Measurements from ENCODE around the gene PLXNB1.

DNA sequence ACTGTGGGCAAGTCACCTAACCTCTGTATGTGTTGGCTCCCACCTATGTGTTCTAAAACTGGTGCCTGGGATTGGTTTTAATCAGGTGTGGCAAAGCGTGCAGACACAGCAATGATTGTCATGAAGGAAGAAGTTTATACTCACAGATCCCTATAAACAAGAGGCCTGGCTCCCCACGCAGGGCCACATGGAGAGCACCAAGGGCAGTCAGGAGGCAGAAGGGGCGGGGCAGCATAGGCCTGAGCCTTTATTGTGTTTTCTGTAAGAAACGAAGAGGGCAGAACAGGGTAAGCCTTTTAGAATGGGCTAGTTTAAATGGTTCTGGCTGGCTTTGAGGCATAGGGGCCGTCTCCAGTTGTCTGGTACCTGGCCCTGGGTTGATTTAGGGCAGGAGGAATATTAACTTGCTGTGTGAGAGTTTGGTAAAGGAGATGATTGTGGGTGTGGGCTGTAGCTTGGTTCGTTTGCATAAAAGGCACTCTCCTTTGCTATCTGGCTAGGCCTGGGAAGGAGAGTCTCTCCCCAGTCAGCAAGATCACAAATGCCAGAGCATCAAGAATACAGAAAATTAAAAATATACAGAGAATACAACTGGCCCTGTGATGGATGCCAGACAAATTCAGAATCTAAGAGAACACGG, 60.1 kb downstream of the PLXNB1 start:
- TF ChIP-seq POLR2A (IDR thresholded peaks at IDR 0.05): no peak
- TF ChIP-seq, protein P1, sequence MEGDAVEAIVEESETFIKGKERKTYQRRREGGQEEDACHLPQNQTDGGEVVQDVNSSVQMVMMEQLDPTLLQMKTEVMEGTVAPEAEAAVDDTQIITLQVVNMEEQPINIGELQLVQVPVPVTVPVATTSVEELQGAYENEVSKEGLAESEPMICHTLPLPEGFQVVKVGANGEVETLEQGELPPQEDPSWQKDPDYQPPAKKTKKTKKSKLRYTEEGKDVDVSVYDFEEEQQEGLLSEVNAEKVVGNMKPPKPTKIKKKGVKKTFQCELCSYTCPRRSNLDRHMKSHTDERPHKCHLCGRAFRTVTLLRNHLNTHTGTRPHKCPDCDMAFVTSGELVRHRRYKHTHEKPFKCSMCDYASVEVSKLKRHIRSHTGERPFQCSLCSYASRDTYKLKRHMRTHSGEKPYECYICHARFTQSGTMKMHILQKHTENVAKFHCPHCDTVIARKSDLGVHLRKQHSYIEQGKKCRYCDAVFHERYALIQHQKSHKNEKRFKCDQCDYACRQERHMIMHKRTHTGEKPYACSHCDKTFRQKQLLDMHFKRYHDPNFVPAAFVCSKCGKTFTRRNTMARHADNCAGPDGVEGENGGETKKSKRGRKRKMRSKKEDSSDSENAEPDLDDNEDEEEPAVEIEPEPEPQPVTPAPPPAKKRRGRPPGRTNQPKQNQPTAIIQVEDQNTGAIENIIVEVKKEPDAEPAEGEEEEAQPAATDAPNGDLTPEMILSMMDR (IDR thresholded peaks at IDR 0.05): no peak
